Measurements from ENCODE around the gene TPD52L2. TPM values are rescaled to one million over a fixed set of nuclear protein-coding genes. Genes with fewer than 3 reads are reported as not detected.

Gene TPD52L2
- total and polyA plus RNA-seq, 3 donors from 2014 or later: 89.9 to 132 (median 100) TPM

- WGBS, 2 donors: 77 to 80% methylated on average over 5 of the region's 5 CpGs
- no peak for TF ChIP-seq CTCF (IDR thresholded peaks at IDR 0.05)
- no peak for TF ChIP-seq POLR2A (IDR thresholded peaks at IDR 0.05)
- H3K36me3 ChIP-seq (ENCODE audit: low read depth, missing control alignments): no peaks in the 10 kb centered on the region
- no peaks in the 10 kb centered on the region for H3K9me3 ChIP-seq
- no peak overlapping the region for H3K4me3 ChIP-seq
- H3K27ac ChIP-seq: no peak overlapping the region
- H3K27me3 ChIP-seq: no peaks in the 10 kb centered on the region
- intact Hi-C loops (cut with DNase I; ENCODE audit: low total_unique reads): no loop called here
- no peak for DNase-seq
- no peaks in the 10 kb centered on the region for H3K4me1 ChIP-seq
Measured at GRCh38 chr20:63933646-63934045, 68.6 kb downstream of the TPD52L2 start.

- H3K4me1 ChIP-seq: no peaks in the 10 kb centered on the region
- no peak overlapping the region for H3K4me3 ChIP-seq
- intact Hi-C loops (cut with DNase I; ENCODE audit: low total_unique reads): no loop called here
- 85 to 86% methylated on average over 21 to 37 of the region's 37 CpGs for WGBS, 2 donors
- no peak for DNase-seq
- no peak for TF ChIP-seq POLR2A (IDR thresholded peaks at IDR 0.05)
- TF ChIP-seq CTCF (IDR thresholded peaks at IDR 0.05): peak in 2 of 3 experiments; percentile 2 to 19
- H3K36me3 ChIP-seq (ENCODE audit: low read depth, missing control alignments): no peaks in the 10 kb centered on the region
- H3K27me3 ChIP-seq: no peaks in the 10 kb centered on the region
- H3K27ac ChIP-seq: no peak overlapping the region
- H3K9me3 ChIP-seq: no peaks in the 10 kb centered on the region
Measured at GRCh38 chr20:63934271-63935068, 69.4 kb downstream of the TPD52L2 start.

GRCh38 chr20:63935447-63935846 lies 70.4 kb downstream of the TPD52L2 start:
- Histone ChIP-seq H3K27me3 (no peaks in the 10 kb centered on the region), H3K36me3 (ENCODE audit: low read depth, missing control alignments) (no peaks in the 10 kb centered on the region), H3K4me3 (no peak overlapping the region), H3K27ac (no peak overlapping the region), H3K4me1 (no peaks in the 10 kb centered on the region), H3K9me3 (no peaks in the 10 kb centered on the region)
- no peak for DNase-seq
- intact Hi-C loops (cut with DNase I; ENCODE audit: low total_unique reads): no loop called here
- 94% methylated on average over 6 to 9 of the region's 9 CpGs for WGBS, 2 donors
- TF ChIP-seq POLR2A (IDR thresholded peaks at IDR 0.05) (no peak), CTCF (IDR thresholded peaks at IDR 0.05) (no peak)

- DNase-seq: no peak
- intact Hi-C loops (cut with DNase I; ENCODE audit: low total_unique reads): no loop called here
- 64 to 84% methylated on average over 14 of the region's 14 CpGs for WGBS, 2 donors
Measured at GRCh38 chr20:63937596-63937995, 72.5 kb downstream of the TPD52L2 start.

More at GRCh38 chr20:63937596-63937995, 72.5 kb downstream of the TPD52L2 start:
- no peak overlapping the region for H3K27ac ChIP-seq
- H3K9me3 ChIP-seq: no peaks in the 10 kb centered on the region
- no peaks in the 10 kb centered on the region for H3K36me3 ChIP-seq (ENCODE audit: low read depth, missing control alignments)
- TF ChIP-seq POLR2A (IDR thresholded peaks at IDR 0.05) (no peak), CTCF (IDR thresholded peaks at IDR 0.05) (no peak)
- H3K4me1 ChIP-seq: no peaks in the 10 kb centered on the region
- H3K27me3 ChIP-seq: no peaks in the 10 kb centered on the region
- H3K4me3 ChIP-seq: no peak overlapping the region

Data from testis (tissue), 3 donors.